Ascending aorta (tissue), 2 donors: ENCODE measurements around the gene SGPP1. TPM values are rescaled to one million over a fixed set of nuclear protein-coding genes. Genes with fewer than 3 reads are reported as not detected.

Experiments
- DNase-seq, 2 donors: peaks; one replicate each; pipeline ENCODE4 v3.0.0-alpha.2; 2019; ENCODE audit warnings: low spot score in 2 of 2
- H3K27ac ChIP-seq, 2 donors: fragments of 200-600 bp; sonication (generic); one replicate each; pipeline ENCODE4 v1.5.1; 2016 to 2017; ENCODE audit warnings: mild to moderate bottlenecking in 1 of 2
- H3K27me3 ChIP-seq: fragments of 200-600 bp; sonication (generic); one replicate; pipeline ENCODE4 v1.5.1; 2017
- H3K36me3 ChIP-seq, 2 donors: fragments of 200-600 bp; sonication (generic); one replicate each; pipeline ENCODE4 v1.5.1; 2016
- H3K4me1 ChIP-seq, 2 donors: fragments of 200-600 bp; sonication (generic); one replicate each; pipeline ENCODE4 v1.5.1; 2016 to 2017; ENCODE audit warnings: mild to moderate bottlenecking in 1 of 2
- H3K4me3 ChIP-seq, 2 donors: fragments of 200-600 bp; sonication (generic); one replicate each; pipeline ENCODE4 v1.5.1; 2016 to 2017; ENCODE audit warnings: mild to moderate bottlenecking in 1 of 2
- H3K9me3 ChIP-seq, 2 donors: fragments of 200-600 bp; sonication (generic); one replicate each; pipeline ENCODE4 v1.5.1; 2016
- intact Hi-C: fragments of 100-400 bp; cut with DNase I; formaldehyde crosslinking; loops from one replicate; pipeline ENCODE4 v1.15.1; 2023
- total RNA-seq: library from RNA; depleted of rRNA; stranded (reverse); fragments of >200 nt; gene quantifications from one replicate; pipeline ENCODE4 v1.1.0, GENCODE V29; 2016
- TF ChIP-seq, protein P1 (sequence below), 3 experiments: fragments of 200-600 bp in 2 of 3; fragments of 450-650 bp in 1 of 3; sonication (generic) in 2 of 3; IDR thresholded peaks; one replicate each; pipeline ENCODE4 v1.5.1; 2016 to 2019; ENCODE audit warnings: antibody characterized with exemption in 3 of 3, mild to moderate bottlenecking in 1 of 3, moderate library complexity in 1 of 3

Gene SGPP1
- total RNA-seq, 1 donor from 2014 or later = 20.3 TPM

GRCh38 chr14:63673255-63673654 is 54.6 kb downstream of the SGPP1 start:
- Histone ChIP-seq H3K36me3 (peaks cover 0 to 3% of the 10 kb centered on the region in 2 donors), H3K4me1 (no peaks in the 10 kb centered on the region), H3K27ac (no peak overlapping the region), H3K27me3 (no peaks in the 10 kb centered on the region), H3K9me3 (no peaks in the 10 kb centered on the region), H3K4me3 (no peak overlapping the region)
- intact Hi-C loops = no loop called here
- TF ChIP-seq, protein P1, sequence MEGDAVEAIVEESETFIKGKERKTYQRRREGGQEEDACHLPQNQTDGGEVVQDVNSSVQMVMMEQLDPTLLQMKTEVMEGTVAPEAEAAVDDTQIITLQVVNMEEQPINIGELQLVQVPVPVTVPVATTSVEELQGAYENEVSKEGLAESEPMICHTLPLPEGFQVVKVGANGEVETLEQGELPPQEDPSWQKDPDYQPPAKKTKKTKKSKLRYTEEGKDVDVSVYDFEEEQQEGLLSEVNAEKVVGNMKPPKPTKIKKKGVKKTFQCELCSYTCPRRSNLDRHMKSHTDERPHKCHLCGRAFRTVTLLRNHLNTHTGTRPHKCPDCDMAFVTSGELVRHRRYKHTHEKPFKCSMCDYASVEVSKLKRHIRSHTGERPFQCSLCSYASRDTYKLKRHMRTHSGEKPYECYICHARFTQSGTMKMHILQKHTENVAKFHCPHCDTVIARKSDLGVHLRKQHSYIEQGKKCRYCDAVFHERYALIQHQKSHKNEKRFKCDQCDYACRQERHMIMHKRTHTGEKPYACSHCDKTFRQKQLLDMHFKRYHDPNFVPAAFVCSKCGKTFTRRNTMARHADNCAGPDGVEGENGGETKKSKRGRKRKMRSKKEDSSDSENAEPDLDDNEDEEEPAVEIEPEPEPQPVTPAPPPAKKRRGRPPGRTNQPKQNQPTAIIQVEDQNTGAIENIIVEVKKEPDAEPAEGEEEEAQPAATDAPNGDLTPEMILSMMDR (IDR thresholded peaks at IDR 0.05) = no peak
- no peak for DNase-seq

DNA sequence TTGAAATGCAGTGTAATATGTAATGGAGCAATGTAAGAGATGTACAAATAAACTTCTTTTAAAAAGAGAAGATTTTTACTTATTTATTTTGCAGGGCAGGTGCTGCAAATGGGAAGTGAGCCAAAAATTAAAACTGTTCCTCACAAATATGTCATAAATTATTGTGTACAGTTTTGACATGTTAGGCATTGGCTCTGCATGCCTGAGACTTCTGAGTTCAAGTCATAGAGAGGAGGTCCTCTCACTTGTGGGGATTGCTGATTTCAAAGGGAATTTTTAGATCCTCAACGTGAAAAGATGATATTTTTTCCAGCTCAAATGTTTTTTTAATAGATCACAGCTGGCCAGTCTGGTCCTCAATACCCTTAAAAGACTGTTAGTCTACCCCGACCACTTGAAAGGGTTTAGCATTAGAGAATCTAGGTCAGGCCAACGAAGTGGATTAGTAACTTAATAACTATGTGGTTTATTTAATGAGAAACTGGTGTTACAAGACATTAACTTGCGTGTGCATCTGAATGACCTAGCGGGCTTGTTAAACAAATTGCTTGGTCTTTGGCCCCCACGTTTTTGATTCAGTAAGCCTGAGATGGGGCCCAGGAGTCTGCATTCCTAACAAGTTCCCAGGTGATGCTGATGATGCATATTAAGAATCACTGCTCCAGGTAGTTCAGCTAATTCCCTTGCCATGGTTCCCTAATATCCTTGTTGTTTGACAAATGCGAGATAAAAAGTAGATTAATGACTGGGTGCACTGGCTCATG is 55.3 kb downstream of the SGPP1 start:
- no peak for DNase-seq
- no peaks in the 10 kb centered on the region for H3K4me1 ChIP-seq
- intact Hi-C loops = no loop called here
- no peaks in the 10 kb centered on the region for H3K27me3 ChIP-seq
- TF ChIP-seq, protein P1 (IDR thresholded peaks at IDR 0.05) = no peak
- no peaks in the 10 kb centered on the region for H3K36me3 ChIP-seq
- H3K9me3 ChIP-seq = no peaks in the 10 kb centered on the region
- H3K27ac ChIP-seq = no peak overlapping the region
- H3K4me3 ChIP-seq = no peak overlapping the region

DNA sequence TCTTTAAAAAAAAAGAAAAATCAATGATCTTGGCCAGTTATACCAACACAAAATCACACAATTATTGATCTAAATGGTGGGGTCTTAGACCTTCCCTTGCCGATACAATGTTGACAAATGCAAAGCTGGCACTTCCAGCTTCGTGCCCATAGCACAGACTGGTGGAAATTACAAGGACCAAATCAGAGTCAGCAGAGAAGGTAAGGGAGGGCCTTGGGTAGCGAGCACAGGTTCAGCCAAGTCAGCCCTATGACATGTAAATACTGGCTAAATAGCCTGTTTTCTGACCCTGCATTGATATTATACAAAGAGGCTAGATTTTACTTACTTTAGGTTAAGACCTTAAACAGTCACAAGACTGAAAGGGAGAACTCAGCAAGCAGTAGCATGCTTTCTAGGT is 55.9 kb downstream of the SGPP1 start:
- Histone ChIP-seq H3K27me3 (no peaks in the 10 kb centered on the region), H3K9me3 (no peaks in the 10 kb centered on the region), H3K4me3 (no peak overlapping the region), H3K4me1 (no peaks in the 10 kb centered on the region), H3K36me3 (no peaks in the 10 kb centered on the region), H3K27ac (no peak overlapping the region)
- intact Hi-C loops = no loop called here
- TF ChIP-seq, protein P1 (IDR thresholded peaks at IDR 0.05) = no peak
- no peak for DNase-seq

DNA sequence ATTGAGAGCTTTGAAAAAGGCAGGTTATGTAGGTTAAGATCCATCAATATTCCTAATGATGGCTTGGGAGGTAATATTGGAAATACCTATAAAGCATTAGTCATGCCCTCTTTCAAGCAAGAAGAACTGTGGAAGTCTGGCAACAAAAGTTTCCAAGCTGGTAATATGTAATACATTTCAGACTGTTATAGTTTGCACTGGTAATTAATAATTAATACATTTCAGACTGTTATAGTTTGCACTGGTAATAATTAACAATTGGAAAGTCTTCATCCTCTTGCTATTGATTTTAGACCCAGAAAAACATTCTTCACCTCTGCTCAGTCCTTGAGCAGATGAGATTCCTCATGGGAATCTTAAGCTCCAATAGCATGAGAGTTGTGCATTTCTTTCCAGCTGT is 57.2 kb downstream of the SGPP1 start:
- Histone ChIP-seq H3K36me3 (no peaks in the 10 kb centered on the region), H3K27ac (no peak overlapping the region), H3K4me1 (no peaks in the 10 kb centered on the region), H3K27me3 (no peaks in the 10 kb centered on the region), H3K9me3 (no peaks in the 10 kb centered on the region), H3K4me3 (no peak overlapping the region)
- intact Hi-C loops = no loop called here
- DNase-seq = no peak
- TF ChIP-seq, protein P1 (IDR thresholded peaks at IDR 0.05) = no peak

DNA sequence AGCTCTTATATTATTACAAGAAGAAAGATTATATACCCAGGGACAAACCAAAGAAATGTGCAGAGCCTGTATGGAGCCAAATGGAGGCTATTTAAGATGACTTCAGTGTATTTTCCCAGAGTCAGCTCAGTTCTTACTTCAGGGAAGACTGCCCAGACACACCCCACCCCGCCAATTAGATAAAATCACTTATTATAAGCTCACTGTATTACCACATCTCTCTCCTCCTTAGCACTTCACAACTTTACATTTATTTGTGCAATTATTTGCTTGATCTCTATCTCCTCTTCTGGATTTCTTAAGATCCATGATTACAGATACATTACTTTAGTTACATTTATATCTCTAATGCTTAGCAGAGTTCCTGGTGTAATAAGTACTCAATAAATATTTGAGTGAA is 61.5 kb downstream of the SGPP1 start:
- intact Hi-C loops = no loop called here
- Histone ChIP-seq H3K27ac (no peak overlapping the region), H3K4me3 (no peak overlapping the region), H3K9me3 (no peaks in the 10 kb centered on the region), H3K36me3 (no peaks in the 10 kb centered on the region), H3K27me3 (no peaks in the 10 kb centered on the region), H3K4me1 (no peaks in the 10 kb centered on the region)
- no peak for DNase-seq
- TF ChIP-seq, protein P1 (IDR thresholded peaks at IDR 0.05) = no peak
